ENCODE measurements around the gene PILRA.
"Not testable (repeated sequence)": the region's sequence is repeated elsewhere in the genome, so short reads cannot be mapped to it uniquely, and the experiment has no call there.

PILRA gene

DNA sequence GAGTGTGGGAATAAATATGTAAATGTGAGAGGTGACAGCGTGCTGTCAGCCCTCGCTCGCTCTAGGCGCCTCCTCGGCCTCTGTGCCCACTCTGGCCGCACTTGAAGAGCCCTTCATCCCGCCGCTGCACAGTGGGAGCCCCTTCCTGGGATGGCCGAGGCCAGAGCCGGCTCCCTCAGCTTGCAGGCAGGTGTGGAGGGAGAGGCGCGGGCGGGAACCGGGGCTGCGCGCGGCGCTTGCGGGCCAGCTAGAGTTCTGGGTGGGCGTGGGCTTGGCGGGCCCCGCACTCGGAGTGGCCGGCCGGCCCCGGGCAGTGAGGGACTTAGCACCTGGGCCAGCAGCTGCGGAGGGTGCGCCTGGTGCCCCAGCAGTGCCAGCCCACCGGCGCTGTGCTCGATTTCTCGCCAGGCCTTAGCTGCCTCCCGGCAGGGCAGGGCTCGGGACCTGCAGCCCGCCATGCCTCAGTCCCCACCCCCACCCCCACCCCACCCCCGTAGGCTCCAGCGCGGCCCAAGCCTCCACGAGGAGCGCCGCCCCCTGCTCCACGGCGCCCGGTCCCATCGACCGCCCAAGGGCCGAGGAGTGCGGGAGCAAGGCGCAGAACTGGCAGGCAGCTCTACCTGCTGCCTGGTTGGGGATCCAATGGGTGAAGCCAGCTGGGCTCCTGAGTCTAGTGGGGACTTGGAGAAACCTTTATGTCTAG, 8.4 kb downstream of the PILRA start:
- DNase-seq: not testable (repeated sequence)

GRCh38 chr7:100382234-100382853, 9.1 kb downstream of the PILRA start:
- DNase-seq: not testable (repeated sequence)

DNA sequence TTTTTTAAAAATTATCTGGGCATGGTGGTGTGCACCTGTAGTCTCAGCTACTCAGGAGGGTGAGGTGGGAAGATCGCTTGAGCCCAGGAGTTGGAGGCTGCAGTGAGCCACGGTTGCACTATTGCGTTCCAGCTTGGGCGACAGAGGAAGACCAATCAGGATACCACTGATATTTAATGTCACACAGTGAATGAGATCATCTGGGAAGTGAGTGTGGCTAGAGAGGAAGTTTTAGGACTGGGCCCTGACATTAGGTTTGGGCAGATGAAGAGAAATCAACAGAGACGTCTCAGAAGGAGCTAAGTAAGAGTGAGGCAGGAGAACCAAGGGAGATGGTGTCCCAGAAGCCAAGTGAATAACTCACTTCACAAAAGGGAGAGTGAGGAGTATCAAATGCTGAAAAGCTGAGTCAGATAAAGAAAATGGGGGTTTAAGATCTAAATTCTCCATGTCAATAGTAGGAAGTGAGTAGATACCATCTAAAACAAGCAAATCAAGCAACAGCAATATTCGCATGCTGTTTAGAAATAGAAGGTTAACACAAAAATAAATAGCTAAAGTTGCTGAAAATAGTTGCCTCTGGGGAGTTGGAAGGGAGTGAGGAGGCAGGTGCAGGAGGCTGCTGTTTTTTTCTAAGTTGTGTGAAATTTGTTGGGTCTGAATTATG, 11.5 kb downstream of the PILRA start:
- DNase-seq: no peak

GRCh38 chr7:100386940-100387339, 13.7 kb downstream of the PILRA start:
- DNase-seq: no peak

DNA sequence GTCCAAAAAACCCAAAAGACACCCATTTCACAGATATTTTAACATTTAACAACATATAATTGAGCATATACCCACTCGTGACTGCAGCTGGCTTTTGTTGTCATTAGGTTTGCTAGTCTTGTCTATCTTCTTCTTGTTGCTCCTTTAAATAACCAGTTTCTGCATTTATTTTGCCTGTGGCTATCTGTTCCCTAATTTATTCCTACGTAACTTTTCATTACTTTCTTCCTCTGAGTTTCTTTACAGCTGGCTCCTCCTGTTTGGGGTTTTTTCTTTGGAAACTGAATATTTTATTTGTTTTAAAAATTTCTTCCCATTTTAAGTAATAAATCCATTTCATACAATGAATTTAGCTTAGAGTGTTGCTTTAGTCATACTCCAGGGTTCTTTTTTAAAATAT, 14.4 kb downstream of the PILRA start:
- DNase-seq: no peak

- DNase-seq: no peak
Measured at GRCh38 chr7:100389437-100390088, 16.3 kb downstream of the PILRA start.

DNA sequence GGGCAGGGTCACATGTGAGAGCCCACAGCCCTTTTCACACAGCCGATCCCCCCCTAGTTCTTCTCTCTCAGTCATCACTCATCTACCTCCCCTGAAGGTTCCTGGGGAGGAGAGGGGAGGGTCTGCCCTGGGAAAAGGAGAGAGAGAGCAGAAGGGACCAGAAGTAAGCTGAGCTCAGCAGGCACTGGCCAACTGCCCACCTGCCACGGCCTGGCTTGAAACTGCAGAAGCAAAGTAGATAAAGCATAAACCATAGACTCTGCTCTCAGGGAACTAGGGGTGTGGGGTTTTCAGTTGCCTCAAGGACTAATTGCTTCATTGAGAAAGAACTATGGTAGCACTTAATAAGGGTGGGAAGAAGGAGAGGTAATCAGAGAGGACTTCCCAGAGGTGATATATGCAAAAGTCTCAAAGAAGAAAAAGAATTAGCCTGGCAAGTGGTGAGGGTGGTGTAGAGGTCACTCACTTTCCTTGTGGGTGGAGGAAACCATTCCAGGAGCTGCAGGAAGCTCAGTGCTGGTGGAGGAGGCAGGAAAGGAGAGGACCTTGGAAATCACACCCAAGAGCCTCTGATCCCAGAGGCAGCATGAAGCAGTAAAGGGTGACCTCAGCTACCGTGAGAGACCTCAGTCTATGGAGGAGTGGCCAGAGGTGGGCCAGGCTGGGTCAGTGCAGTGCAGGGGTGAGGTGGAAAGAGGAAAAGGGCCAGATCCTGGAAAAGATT, 17.2 kb downstream of the PILRA start:
- no peak for DNase-seq

GRCh38 chr7:100393233-100393905, 20.1 kb downstream of the PILRA start:
- DNase-seq: no peak

- no peak for DNase-seq
Measured at GRCh38 chr7:100394077-100394476, 20.8 kb downstream of the PILRA start.

DNA sequence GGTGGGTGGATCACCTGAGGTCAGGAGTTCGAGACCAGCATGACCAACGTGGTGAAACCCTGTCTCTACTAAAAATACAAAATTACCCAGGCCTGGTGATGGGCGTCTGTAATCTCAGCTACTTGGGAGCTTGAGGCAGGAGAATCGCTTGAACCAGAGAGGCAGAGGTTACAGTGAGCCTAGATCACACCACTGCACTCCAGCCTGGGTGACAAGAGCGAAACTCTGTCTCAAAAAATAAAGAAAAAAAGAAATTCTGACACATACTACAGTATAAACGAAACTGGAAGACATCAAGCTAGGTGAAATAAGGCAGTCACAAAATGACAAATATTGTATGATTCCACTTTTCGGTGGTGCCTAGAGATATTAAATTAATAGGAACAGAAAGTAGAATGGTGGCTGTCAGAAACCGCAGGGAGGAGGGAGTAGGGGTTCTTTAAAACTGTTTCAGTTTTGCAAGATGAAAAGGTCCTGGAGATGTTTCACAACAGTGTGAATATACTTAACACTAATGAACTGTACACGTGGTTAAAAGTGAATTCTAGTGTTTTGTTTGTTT, 23.2 kb downstream of the PILRA start:
- DNase-seq: no peak

GRCh38 chr7:100397315-100398081, 24.2 kb downstream of the PILRA start:
- no peak for DNase-seq

DNA sequence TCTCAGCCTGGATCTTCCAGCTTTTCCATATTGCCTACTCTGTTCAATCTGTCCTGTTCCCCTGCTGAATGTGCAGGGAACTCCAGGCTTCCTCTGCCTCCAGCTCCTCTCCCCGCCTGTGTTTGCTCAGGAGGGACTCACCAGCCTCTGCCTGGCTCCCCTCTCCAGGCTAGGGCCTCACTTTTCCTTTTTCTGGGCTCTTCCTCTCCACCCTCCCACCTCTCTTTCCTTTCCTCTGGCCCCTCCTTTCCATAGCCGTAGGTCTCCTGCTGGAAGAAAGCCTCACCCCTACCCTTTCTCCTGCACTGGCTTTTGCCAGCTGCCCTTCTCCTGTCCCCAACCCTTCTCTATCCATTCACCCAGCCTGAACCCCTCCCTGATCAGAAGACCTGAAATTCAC, 25.0 kb downstream of the PILRA start:
- no peak for DNase-seq

DNA sequence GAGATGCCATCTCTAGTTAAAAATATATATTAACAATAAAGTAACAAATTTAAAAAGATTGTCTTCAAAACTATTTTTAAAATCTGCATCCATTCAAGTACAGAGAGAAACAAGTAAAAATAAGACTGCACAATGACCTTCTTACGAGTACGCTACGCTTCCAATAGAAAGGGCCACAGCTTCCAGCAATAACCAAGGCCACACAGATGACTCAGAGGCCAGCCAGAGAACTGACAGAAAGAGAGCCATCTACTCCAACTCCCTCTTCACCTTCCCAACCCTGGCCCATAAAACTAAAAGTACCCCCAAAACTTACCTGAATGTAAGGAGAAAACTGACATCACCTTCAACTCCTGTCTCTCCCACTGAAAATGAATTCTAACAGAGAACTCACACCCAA, 26.8 kb downstream of the PILRA start:
- DNase-seq: no peak

GRCh38 chr7:100400656-100401055, 27.4 kb downstream of the PILRA start:
- DNase-seq: no peak

GRCh38 chr7:100401811-100402210, 28.5 kb downstream of the PILRA start:
- no peak for DNase-seq

DNA sequence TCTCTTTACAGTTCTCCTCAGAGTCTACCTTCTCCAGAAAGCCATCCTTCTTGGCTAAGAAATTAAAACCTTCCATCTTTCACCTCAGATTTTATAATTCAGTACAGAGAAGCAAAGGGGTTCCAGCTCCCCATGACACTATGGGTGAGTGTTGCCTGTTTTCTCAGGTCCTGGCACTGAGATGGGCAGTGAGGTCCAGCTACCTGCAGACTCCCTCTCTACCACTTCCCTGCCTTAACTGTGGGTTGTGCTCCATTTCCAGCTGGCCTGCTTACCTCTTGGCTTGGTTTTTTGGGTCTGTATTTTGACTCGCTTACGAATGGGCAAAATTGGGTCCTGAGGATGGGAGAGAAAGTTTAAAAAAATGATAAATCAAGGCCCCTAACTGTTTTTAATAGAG, 29.0 kb downstream of the PILRA start:
- no peak for DNase-seq

DNA sequence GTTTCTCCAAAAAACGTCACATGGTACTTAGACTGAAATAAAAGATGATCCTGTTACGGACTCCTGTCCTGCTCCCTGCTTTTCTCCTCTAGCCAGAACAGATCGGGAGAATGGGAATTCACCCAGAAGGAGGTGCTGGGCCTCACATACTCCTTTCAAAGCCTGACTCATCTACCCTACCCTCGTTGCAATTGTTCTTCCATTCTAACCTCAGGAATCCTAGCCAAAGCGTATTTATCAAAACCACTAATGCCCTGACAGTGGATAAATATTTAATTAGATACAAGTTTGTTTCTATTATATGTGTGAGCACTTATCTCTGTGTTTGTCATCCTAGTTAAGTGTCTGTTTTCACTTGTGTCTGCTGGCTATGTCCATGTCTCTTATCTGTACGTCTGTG, 33.5 kb downstream of the PILRA start:
- DNase-seq: no peak

- no peak for DNase-seq
Measured at GRCh38 chr7:100407285-100408180, 34.2 kb downstream of the PILRA start.

GRCh38 chr7:100411101-100411500, 37.8 kb downstream of the PILRA start:
- no peak for DNase-seq

- no peak for DNase-seq
Measured at GRCh38 chr7:100413346-100413745, 40.1 kb downstream of the PILRA start.
